ENCODE results near the gene LRRC28.
A peak's percentile ranks its signal among the peaks of the same experiment; 100 is the strongest.

The LRRC28 gene

GRCh38 chr15:99303907-99304306 lies 52.6 kb downstream of the LRRC28 start:
- no peak for DNase-seq (ENCODE audit: low spot score)
- Mint-ChIP-seq H3K4me3 (no peak overlapping the region), H3K9me3 (no peaks in the 10 kb centered on the region), H3K27ac (no peak overlapping the region), H3K4me1 (ENCODE audit: low read depth) (no peaks in the 10 kb centered on the region), H3K36me3 (ENCODE audit: low read depth) (no peaks in the 10 kb centered on the region), H3K27me3 (ENCODE audit: low read depth) (no peaks in the 10 kb centered on the region)

- no peak overlapping the region for H3K4me3 Mint-ChIP-seq
- H3K27me3 Mint-ChIP-seq (ENCODE audit: low read depth) = no peaks in the 10 kb centered on the region
- H3K9me3 Mint-ChIP-seq = no peaks in the 10 kb centered on the region
- DNase-seq (ENCODE audit: low spot score) = no peak
- H3K27ac Mint-ChIP-seq = no peak overlapping the region
- no peaks in the 10 kb centered on the region for H3K36me3 Mint-ChIP-seq (ENCODE audit: low read depth)
- H3K4me1 Mint-ChIP-seq (ENCODE audit: low read depth) = no peaks in the 10 kb centered on the region
Measured at GRCh38 chr15:99305761-99306505, 54.7 kb downstream of the LRRC28 start.

GRCh38 chr15:99306694-99307338 lies 55.5 kb downstream of the LRRC28 start:
- no peaks in the 10 kb centered on the region for H3K36me3 Mint-ChIP-seq (ENCODE audit: low read depth)
- H3K4me1 Mint-ChIP-seq (ENCODE audit: low read depth) = peaks cover 2% of the 10 kb centered on the region
- H3K4me3 Mint-ChIP-seq = no peak overlapping the region
- no peak overlapping the region for H3K27ac Mint-ChIP-seq
- DNase-seq (ENCODE audit: low spot score) = no peak
- H3K9me3 Mint-ChIP-seq = no peaks in the 10 kb centered on the region
- H3K27me3 Mint-ChIP-seq (ENCODE audit: low read depth) = no peaks in the 10 kb centered on the region

- H3K9me3 Mint-ChIP-seq = peaks cover 3% of the 10 kb centered on the region
- no peak overlapping the region for H3K27ac Mint-ChIP-seq
- no peak for DNase-seq (ENCODE audit: low spot score)
- no peaks in the 10 kb centered on the region for H3K27me3 Mint-ChIP-seq (ENCODE audit: low read depth)
- peaks cover 2% of the 10 kb centered on the region for H3K4me1 Mint-ChIP-seq (ENCODE audit: low read depth)
- H3K36me3 Mint-ChIP-seq (ENCODE audit: low read depth) = peaks cover 4% of the 10 kb centered on the region
- no peak overlapping the region for H3K4me3 Mint-ChIP-seq
Measured at GRCh38 chr15:99307735-99308134, 56.5 kb downstream of the LRRC28 start.

- DNase-seq (ENCODE audit: low spot score) = no peak
- Mint-ChIP-seq H3K4me3 (no peak overlapping the region), H3K27me3 (ENCODE audit: low read depth) (no peaks in the 10 kb centered on the region), H3K27ac (no peak overlapping the region), H3K4me1 (ENCODE audit: low read depth) (peaks cover 2% of the 10 kb centered on the region), H3K36me3 (ENCODE audit: low read depth) (peaks cover 9% of the 10 kb centered on the region), H3K9me3 (peaks cover 10% of the 10 kb centered on the region)
Measured at GRCh38 chr15:99310745-99311144, 59.5 kb downstream of the LRRC28 start.

GRCh38 chr15:99312228-99312627 lies 60.9 kb downstream of the LRRC28 start:
- Mint-ChIP-seq H3K36me3 (ENCODE audit: low read depth) (peaks cover 9% of the 10 kb centered on the region), H3K4me1 (ENCODE audit: low read depth) (peaks cover 2% of the 10 kb centered on the region), H3K27me3 (ENCODE audit: low read depth) (no peaks in the 10 kb centered on the region), H3K9me3 (peaks cover 10% of the 10 kb centered on the region), H3K4me3 (no peak overlapping the region), H3K27ac (no peak overlapping the region)
- no peak for DNase-seq (ENCODE audit: low spot score)

- Mint-ChIP-seq H3K27ac (no peak overlapping the region), H3K4me3 (no peak overlapping the region), H3K27me3 (ENCODE audit: low read depth) (no peaks in the 10 kb centered on the region), H3K4me1 (ENCODE audit: low read depth) (peaks cover 2% of the 10 kb centered on the region), H3K9me3 (peaks cover 10% of the 10 kb centered on the region), H3K36me3 (ENCODE audit: low read depth) (peaks cover 9% of the 10 kb centered on the region)
- no peak for DNase-seq (ENCODE audit: low spot score)
Measured at GRCh38 chr15:99312794-99313193, 61.5 kb downstream of the LRRC28 start.

GRCh38 chr15:99315636-99316035 lies 64.4 kb downstream of the LRRC28 start:
- Mint-ChIP-seq H3K36me3 (ENCODE audit: low read depth) (peaks cover 9% of the 10 kb centered on the region), H3K4me1 (ENCODE audit: low read depth) (peaks cover 2% of the 10 kb centered on the region)
- DNase-seq (ENCODE audit: low spot score) = no peak

GRCh38 chr15:99320374-99321215 lies 69.3 kb downstream of the LRRC28 start:
- Mint-ChIP-seq H3K27me3 (ENCODE audit: low read depth) (no peaks in the 10 kb centered on the region), H3K4me3 (no peak overlapping the region), H3K36me3 (ENCODE audit: low read depth) (peaks cover 2% of the 10 kb centered on the region), H3K27ac (no peak overlapping the region), H3K9me3 (no peaks in the 10 kb centered on the region), H3K4me1 (ENCODE audit: low read depth) (no peaks in the 10 kb centered on the region)
- DNase-seq (ENCODE audit: low spot score) = no peak

More at GRCh38 chr15:99315636-99316035, 64.4 kb downstream of the LRRC28 start:
- H3K27ac Mint-ChIP-seq = no peak overlapping the region
- H3K4me3 Mint-ChIP-seq = no peak overlapping the region
- H3K9me3 Mint-ChIP-seq = peaks cover 10% of the 10 kb centered on the region
- no peaks in the 10 kb centered on the region for H3K27me3 Mint-ChIP-seq (ENCODE audit: low read depth)

GRCh38 chr15:99321468-99321867 lies 70.2 kb downstream of the LRRC28 start:
- Mint-ChIP-seq H3K4me1 (ENCODE audit: low read depth) (no peaks in the 10 kb centered on the region), H3K27me3 (ENCODE audit: low read depth) (no peaks in the 10 kb centered on the region), H3K27ac (no peak overlapping the region)

GRCh38 chr15:99322643-99323405 lies 71.5 kb downstream of the LRRC28 start:
- H3K27me3 Mint-ChIP-seq (ENCODE audit: low read depth) = no peaks in the 10 kb centered on the region
- DNase-seq (ENCODE audit: low spot score) = no peak
- no peak overlapping the region for H3K27ac Mint-ChIP-seq

More at GRCh38 chr15:99321468-99321867, 70.2 kb downstream of the LRRC28 start:
- Mint-ChIP-seq H3K4me3 (no peak overlapping the region), H3K9me3 (no peaks in the 10 kb centered on the region), H3K36me3 (ENCODE audit: low read depth) (peaks cover 2% of the 10 kb centered on the region)
- no peak for DNase-seq (ENCODE audit: low spot score)

GRCh38 chr15:99324082-99324620 lies 72.9 kb downstream of the LRRC28 start:
- DNase-seq (ENCODE audit: low spot score) = peak; percentile 6
- H3K27ac Mint-ChIP-seq = no peak overlapping the region

More at GRCh38 chr15:99322643-99323405, 71.5 kb downstream of the LRRC28 start:
- Mint-ChIP-seq H3K36me3 (ENCODE audit: low read depth) (peaks cover 2% of the 10 kb centered on the region), H3K9me3 (no peaks in the 10 kb centered on the region), H3K4me3 (no peak overlapping the region), H3K4me1 (ENCODE audit: low read depth) (no peaks in the 10 kb centered on the region)

GRCh38 chr15:99324700-99325099 lies 73.4 kb downstream of the LRRC28 start:
- H3K9me3 Mint-ChIP-seq = no peaks in the 10 kb centered on the region
- H3K4me3 Mint-ChIP-seq = no peak overlapping the region
- no peak for DNase-seq (ENCODE audit: low spot score)
- H3K27me3 Mint-ChIP-seq (ENCODE audit: low read depth) = no peaks in the 10 kb centered on the region
- no peaks in the 10 kb centered on the region for H3K4me1 Mint-ChIP-seq (ENCODE audit: low read depth)
- H3K36me3 Mint-ChIP-seq (ENCODE audit: low read depth) = peaks cover 2% of the 10 kb centered on the region
- no peak overlapping the region for H3K27ac Mint-ChIP-seq

More at GRCh38 chr15:99324082-99324620, 72.9 kb downstream of the LRRC28 start:
- Mint-ChIP-seq H3K4me3 (no peak overlapping the region), H3K36me3 (ENCODE audit: low read depth) (peaks cover 2% of the 10 kb centered on the region), H3K9me3 (no peaks in the 10 kb centered on the region), H3K4me1 (ENCODE audit: low read depth) (no peaks in the 10 kb centered on the region), H3K27me3 (ENCODE audit: low read depth) (no peaks in the 10 kb centered on the region)

All from T-helper 2 cell treated with Interferon-gamma antibody and Interleukin-4, amounts not matched to agents 5 μg/mL and 100 μg/mL, for 36 hours (primary cell).